Smooth muscle cell (in vitro differentiated cells): ENCODE data around the gene ZCCHC7. TPM values are rescaled to one million over a fixed set of nuclear protein-coding genes. Genes with fewer than 3 reads are reported as not detected.

Experiments
- DNase-seq: peaks from one replicate; lab custom pipeline; 2025; ENCODE audit not compliant: unreplicated experiment; lab: John Stamatoyannopoulos, UW
- H2AFZ ChIP-seq: fragments of 200-600 bp; sonication (generic); 2 replicates; pipeline ENCODE4 v1.6.0; 2016; ENCODE audit warnings: antibody characterized with exemption, low read depth, mild to moderate bottlenecking
- H3F3A ChIP-seq: fragments of 200-600 bp; sonication (generic); 2 replicates; pipeline ENCODE4 v1.6.0; 2017; ENCODE audit warnings: antibody characterized with exemption, low read depth
- H3K27ac ChIP-seq: fragments of 200-600 bp; sonication (generic); 2 replicates; pipeline ENCODE4 v1.5.1; 2016; ENCODE audit warnings: low read depth, mild to moderate bottlenecking
- H3K27me3 ChIP-seq: fragments of 200-600 bp; sonication (generic); 2 replicates; pipeline ENCODE4 v1.6.1; 2016; ENCODE audit warnings: low read depth, mild to moderate bottlenecking
- H3K36me3 ChIP-seq: fragments of 200-600 bp; sonication (generic); 2 replicates; pipeline ENCODE4 v1.5.1; 2016; ENCODE audit warnings: low read depth
- H3K4me1 ChIP-seq: fragments of 200-600 bp; sonication (generic); 2 replicates; pipeline ENCODE4 v1.5.1; 2016; ENCODE audit warnings: low read depth
- H3K4me2 ChIP-seq: fragments of 200-600 bp; sonication (generic); 2 replicates; pipeline ENCODE4 v1.6.0; 2016; ENCODE audit warnings: mild to moderate bottlenecking
- H3K4me3 ChIP-seq: fragments of 200-600 bp; sonication (generic); 2 replicates; pipeline ENCODE4 v1.5.1; 2016; ENCODE audit warnings: mild to moderate bottlenecking
- H3K79me2 ChIP-seq: fragments of 200-600 bp; sonication (generic); 2 replicates; pipeline ENCODE4 v1.6.0; 2016; ENCODE audit warnings: low read depth, mild to moderate bottlenecking
- H3K9ac ChIP-seq: fragments of 200-600 bp; sonication (generic); 2 replicates; pipeline ENCODE4 v1.6.0; 2016; ENCODE audit warnings: low read depth
- H3K9me3 ChIP-seq: fragments of 200-600 bp; sonication (generic); replicated peaks from 2 replicates; pipeline ENCODE4 v1.5.1; 2016; ENCODE audit warnings: low read depth
- H4K20me1 ChIP-seq: fragments of 200-600 bp; sonication (generic); 2 replicates; pipeline ENCODE4 v1.6.0; 2016; ENCODE audit warnings: low read depth
- WGBS: methylation state at CpG from one replicate; pipeline ENCODE4 v1.1.7; 2016; ENCODE audit warnings: low lambda C conversion rate; 5-methylcytosine and 5-hydroxymethylcytosine counted together
- polyA plus RNA-seq: library from polyadenylated mRNA; unstranded; fragments of >200 nt; fragmentation: Nextera tagmentation; extraction: Ambion mirVana; gene quantifications from 2 replicates; pipeline ENCODE4 v1.2.1, GENCODE V29; 2016
- total RNA-seq: library from RNA; depleted of rRNA; stranded (reverse); fragments of >200 nt; gene quantifications from 2 replicates; pipeline ENCODE4 v1.2.3, GENCODE V29; 2014
- TF ChIP-seq, protein P1 (sequence below): fragments of 200-600 bp; sonication (generic); IDR thresholded peaks from 2 replicates; pipeline ENCODE4 v1.5.1; 2017; ENCODE audit warnings: borderline replicate concordance, mild to moderate bottlenecking, antibody characterized with exemption; ENCODE audit not compliant: insufficient read depth, poor library complexity, severe bottlenecking

ZCCHC7 gene
- total and polyA plus RNA-seq, 2 experiments from 2014 or later = 19.0 to 24.7 TPM

DNA sequence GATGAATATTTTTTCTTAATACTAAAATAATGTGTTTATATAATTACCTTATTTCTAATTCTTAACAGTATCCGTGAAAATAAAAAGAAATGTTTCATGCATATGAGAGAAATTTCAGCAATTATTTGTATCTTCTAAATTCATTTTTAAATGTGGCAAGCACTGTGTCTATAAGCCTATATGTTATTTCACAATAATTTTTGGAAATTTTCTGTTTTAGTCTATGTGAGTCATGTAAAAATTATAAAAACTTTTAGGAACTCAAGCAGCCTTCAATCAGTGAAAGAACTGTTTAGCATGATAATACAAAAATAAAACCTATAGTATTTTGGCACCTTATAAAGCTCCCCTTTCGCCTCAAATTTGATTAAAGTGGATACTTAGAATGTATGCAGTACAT is 96.8 kb downstream of the ZCCHC7 start:
- no peak overlapping the region for H3K4me3 ChIP-seq
- H3K9me3 ChIP-seq = no peaks in the 10 kb centered on the region
- no peak for DNase-seq
- no peak overlapping the region for H3K4me2 ChIP-seq
- peaks cover 11% of the 10 kb centered on the region for H3K4me1 ChIP-seq
- peaks cover 10% of the 10 kb centered on the region for H3K79me2 ChIP-seq
- H2AFZ ChIP-seq = no peak overlapping the region
- peaks cover 100% of the 10 kb centered on the region for H4K20me1 ChIP-seq
- no peaks in the 10 kb centered on the region for H3K36me3 ChIP-seq
- no peak overlapping the region for H3K9ac ChIP-seq
- 95% methylated on average over 2 of the region's 2 CpGs for WGBS
- H3F3A ChIP-seq = no peaks in the 10 kb centered on the region
- H3K27ac ChIP-seq = no peak overlapping the region
- no peaks in the 10 kb centered on the region for H3K27me3 ChIP-seq
- TF ChIP-seq, protein P1, sequence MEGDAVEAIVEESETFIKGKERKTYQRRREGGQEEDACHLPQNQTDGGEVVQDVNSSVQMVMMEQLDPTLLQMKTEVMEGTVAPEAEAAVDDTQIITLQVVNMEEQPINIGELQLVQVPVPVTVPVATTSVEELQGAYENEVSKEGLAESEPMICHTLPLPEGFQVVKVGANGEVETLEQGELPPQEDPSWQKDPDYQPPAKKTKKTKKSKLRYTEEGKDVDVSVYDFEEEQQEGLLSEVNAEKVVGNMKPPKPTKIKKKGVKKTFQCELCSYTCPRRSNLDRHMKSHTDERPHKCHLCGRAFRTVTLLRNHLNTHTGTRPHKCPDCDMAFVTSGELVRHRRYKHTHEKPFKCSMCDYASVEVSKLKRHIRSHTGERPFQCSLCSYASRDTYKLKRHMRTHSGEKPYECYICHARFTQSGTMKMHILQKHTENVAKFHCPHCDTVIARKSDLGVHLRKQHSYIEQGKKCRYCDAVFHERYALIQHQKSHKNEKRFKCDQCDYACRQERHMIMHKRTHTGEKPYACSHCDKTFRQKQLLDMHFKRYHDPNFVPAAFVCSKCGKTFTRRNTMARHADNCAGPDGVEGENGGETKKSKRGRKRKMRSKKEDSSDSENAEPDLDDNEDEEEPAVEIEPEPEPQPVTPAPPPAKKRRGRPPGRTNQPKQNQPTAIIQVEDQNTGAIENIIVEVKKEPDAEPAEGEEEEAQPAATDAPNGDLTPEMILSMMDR = no peak

DNA sequence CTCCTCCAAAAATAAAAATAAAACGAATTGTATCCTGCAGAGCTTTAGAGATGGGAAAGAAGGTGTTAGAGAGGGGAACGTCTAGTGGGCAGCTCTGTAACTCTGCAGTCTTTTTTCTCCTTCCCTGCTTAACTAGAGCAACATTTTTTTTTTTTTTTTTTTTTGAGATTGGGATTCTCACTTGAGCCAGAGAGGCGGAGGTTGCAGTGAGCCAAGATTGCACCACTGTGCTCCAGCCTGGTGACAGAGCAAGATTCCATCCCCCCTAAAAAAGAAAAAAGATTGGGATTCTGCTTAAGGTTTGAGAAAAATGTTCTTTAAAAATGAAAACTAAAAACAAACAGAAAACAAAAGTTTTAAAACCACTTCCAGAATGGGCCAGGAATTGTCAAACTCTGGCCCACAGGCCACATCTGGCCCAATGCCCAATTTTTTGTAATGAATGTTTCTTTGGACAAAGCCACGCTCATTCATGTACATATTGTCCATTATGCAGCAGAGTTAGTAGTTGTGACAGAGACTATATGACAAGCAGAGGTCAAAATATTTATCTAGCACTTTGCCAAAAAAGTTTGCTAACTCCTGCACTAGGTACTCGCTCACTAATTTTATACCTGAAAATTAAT is 98.5 kb downstream of the ZCCHC7 start:
- DNase-seq = no peak
- 94% methylated on average over 5 of the region's 5 CpGs for WGBS
- no peaks in the 10 kb centered on the region for H3K9me3 ChIP-seq
- no peaks in the 10 kb centered on the region for H3F3A ChIP-seq
- H3K9ac ChIP-seq = no peak overlapping the region
- peaks cover 100% of the 10 kb centered on the region for H4K20me1 ChIP-seq
- no peak overlapping the region for H3K4me2 ChIP-seq
- peaks cover 7% of the 10 kb centered on the region for H3K79me2 ChIP-seq
- no peaks in the 10 kb centered on the region for H3K27me3 ChIP-seq
- H2AFZ ChIP-seq = no peak overlapping the region
- H3K27ac ChIP-seq = no peak overlapping the region
- TF ChIP-seq, protein P1 = no peak
- H3K4me3 ChIP-seq = no peak overlapping the region
- no peaks in the 10 kb centered on the region for H3K36me3 ChIP-seq
- H3K4me1 ChIP-seq = peaks cover 11% of the 10 kb centered on the region

DNA sequence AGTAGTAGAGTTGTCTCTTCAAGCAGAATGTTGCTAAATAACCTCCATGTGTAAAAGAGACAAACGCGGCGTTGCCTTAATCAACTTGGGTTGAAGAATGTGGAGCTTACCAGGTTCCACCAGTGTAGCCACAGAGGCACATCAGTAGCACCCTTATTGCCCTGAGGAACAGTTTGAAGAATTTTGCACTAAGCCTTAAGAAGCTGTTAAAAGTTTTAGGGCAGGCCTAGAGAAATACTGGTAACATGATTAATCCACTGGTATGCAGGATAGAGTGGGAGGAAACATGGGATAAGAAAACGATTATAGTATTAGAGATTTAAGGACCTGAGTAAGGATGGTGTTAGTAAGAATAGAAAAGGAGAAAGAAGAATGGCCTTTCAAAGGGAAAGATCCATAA is 100.6 kb downstream of the ZCCHC7 start:
- no peaks in the 10 kb centered on the region for H3K36me3 ChIP-seq
- no peaks in the 10 kb centered on the region for H3K27me3 ChIP-seq
- H3K4me3 ChIP-seq = no peak overlapping the region
- peaks cover 7% of the 10 kb centered on the region for H3K79me2 ChIP-seq
- H3K27ac ChIP-seq = no peak overlapping the region
- H3K4me2 ChIP-seq = peak overlapping the region; percentile 63
- no peaks in the 10 kb centered on the region for H3F3A ChIP-seq
- TF ChIP-seq, protein P1 = no peak
- WGBS = 29% methylated on average over 4 of the region's 4 CpGs
- no peaks in the 10 kb centered on the region for H3K9me3 ChIP-seq
- no peak overlapping the region for H3K9ac ChIP-seq
- no peak overlapping the region for H2AFZ ChIP-seq
- no peaks in the 10 kb centered on the region for H3K4me1 ChIP-seq
- no peak for DNase-seq
- H4K20me1 ChIP-seq = peaks cover 100% of the 10 kb centered on the region

DNA sequence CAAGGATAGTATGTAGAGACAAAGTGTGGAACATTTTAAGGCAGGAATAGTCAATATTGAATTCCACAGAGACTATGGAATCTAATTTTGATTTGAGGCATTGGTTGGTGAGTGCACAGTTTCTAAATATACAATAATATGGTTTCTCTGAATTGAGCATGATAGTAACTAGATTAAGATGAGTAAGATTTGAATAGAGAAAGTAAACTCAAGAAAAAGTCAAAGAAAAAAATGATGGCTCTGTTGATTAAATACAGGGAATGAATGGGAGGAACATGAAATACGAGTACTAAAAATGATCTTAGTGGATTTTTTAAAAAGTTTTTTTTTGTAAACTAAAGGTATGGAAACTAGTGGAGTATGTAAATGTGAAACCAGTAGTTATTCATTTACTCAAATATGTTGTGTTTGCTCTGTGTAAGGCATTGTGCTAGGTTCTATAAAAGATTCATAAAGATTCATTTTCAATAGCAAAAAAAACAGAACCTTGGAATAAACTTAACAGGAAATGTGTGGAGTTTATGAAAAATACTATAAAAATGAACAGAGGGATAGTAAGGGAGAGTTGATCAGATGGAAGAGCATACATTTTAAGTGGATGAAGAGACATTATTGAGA is 101.2 kb downstream of the ZCCHC7 start:
- TF ChIP-seq, protein P1 = no peak
- H2AFZ ChIP-seq = no peak overlapping the region
- no peaks in the 10 kb centered on the region for H3F3A ChIP-seq
- H3K27ac ChIP-seq = no peak overlapping the region
- H3K9ac ChIP-seq = no peak overlapping the region
- no peak overlapping the region for H3K4me3 ChIP-seq
- peak overlapping the region; percentile 63 for H3K4me2 ChIP-seq
- H3K4me1 ChIP-seq = no peaks in the 10 kb centered on the region
- peaks cover 3% of the 10 kb centered on the region for H3K79me2 ChIP-seq
- H3K27me3 ChIP-seq = no peaks in the 10 kb centered on the region
- DNase-seq = no peak
- H3K9me3 ChIP-seq = no peaks in the 10 kb centered on the region
- H3K36me3 ChIP-seq = no peaks in the 10 kb centered on the region
- peaks cover 100% of the 10 kb centered on the region for H4K20me1 ChIP-seq
- WGBS = 97% methylated on average over 1 of the region's 1 CpG
